ENCODE data around the gene PRKG1. TPM values are rescaled to one million over a fixed set of nuclear protein-coding genes. Genes with fewer than 3 reads are reported as not detected.
"Not testable (repeated sequence)": the region's sequence is repeated elsewhere in the genome, so short reads cannot be mapped to it uniquely, and the experiment has no call there.

Gene PRKG1
- total RNA-seq, 1 experiment from 2014 or later, result not detected

DNA sequence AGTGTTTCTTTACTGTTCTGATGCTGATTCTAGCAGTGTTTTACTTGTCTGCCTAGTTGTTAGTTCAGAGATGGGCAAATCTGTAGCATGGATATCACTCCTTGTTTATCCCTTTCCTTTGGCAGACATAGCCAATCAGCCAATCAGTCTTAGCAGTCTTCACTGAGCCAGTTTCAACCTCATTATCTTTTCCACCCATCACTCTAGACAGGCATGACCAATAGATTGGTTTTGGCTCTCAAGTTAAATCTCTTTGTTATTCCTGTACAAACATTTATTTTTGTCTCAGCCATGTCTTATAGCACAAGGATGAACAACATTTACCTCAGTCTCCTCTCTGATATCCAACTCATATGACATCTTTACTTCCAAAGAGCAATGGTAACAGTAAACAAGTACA is 109.5 kb downstream of the PRKG1 start:
- no peaks in the 10 kb centered on the region for H3K36me3 ChIP-seq
- no peaks in the 10 kb centered on the region for H3K4me1 ChIP-seq (replicated peaks)
- H3K4me3 ChIP-seq, result no peak overlapping the region
- DNase-seq (ENCODE audit: low read depth in 1 of 2, low spot score in 2 of 2), result no peak
- H3K9me3 ChIP-seq (replicated peaks), result no peaks in the 10 kb centered on the region
- no peaks in the 10 kb centered on the region for H3K27me3 ChIP-seq (replicated peaks)
- H3K27ac ChIP-seq, result no peak overlapping the region

DNA sequence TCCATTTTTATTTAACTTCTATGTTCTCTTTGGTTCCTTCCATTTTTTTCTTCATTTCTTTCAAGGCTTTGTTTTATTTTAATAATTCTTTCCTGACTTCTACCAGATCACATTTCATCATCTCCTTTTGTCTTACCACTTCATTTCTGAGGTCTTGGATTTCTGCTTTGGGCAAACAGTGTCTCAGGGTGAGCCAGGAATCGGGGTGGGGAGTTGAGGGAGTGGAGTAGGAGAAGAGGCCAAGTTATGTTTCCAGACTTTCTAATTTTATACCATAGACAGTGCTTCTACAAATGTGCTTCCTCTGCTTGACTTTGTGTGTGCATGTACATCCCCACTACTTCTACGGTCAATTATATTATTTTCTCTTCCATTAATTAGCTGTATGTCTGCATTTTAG is 112.1 kb downstream of the PRKG1 start:
- no peaks in the 10 kb centered on the region for H3K4me1 ChIP-seq (replicated peaks)
- no peak for DNase-seq (ENCODE audit: low read depth in 1 of 2, low spot score in 2 of 2)

DNA sequence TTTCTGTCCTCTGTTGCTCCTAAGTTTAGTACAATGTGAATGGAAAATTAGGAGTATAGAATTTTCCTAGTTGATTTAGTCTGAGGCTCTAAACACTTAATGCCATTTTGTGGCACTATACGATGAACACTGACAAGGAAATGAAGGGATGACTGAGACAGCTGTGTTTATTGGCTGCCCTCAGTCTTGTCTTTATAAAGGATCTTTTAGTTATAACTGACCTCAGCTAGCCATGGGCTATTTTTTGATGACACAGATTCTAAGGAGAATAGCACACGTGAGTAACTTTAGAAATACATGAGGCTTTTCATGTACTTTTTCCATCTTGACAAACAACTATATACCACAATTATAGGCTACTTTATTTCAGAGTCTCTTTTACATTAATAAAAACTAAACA is 113.7 kb downstream of the PRKG1 start:
- Histone ChIP-seq H3K9me3 (replicated peaks) (no peaks in the 10 kb centered on the region), H3K36me3 (no peaks in the 10 kb centered on the region), H3K27me3 (replicated peaks) (no peaks in the 10 kb centered on the region), H3K27ac (no peak overlapping the region), H3K4me1 (replicated peaks) (no peaks in the 10 kb centered on the region), H3K4me3 (no peak overlapping the region)
- no peak for DNase-seq (ENCODE audit: low read depth in 1 of 2, low spot score in 2 of 2)

More for the DNA sequence above, 112.1 kb downstream of the PRKG1 start:
- no peak overlapping the region for H3K27ac ChIP-seq
- H3K36me3 ChIP-seq, result no peaks in the 10 kb centered on the region
- no peaks in the 10 kb centered on the region for H3K27me3 ChIP-seq (replicated peaks)
- no peak overlapping the region for H3K4me3 ChIP-seq
- H3K9me3 ChIP-seq (replicated peaks), result no peaks in the 10 kb centered on the region

DNA sequence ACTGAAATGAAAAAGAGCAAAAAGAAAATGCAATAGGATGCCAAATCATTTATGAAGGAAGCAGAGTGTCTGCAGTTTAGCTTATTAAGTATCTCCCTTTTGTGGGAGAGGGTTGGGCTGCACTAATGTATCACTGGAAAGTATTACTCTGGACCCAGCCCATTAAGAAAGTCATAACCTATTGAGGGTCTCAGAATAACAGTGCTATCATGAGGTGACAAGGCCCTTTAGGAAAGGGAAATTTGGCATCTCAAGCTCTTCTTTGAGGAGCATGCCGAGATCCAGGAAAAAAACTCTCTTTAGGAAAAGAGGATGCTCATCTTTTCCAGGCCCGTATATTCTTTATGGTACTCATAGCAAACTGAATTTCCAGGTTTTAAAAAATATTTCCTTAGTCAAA is 114.6 kb downstream of the PRKG1 start:
- Histone ChIP-seq H3K9me3 (replicated peaks) (no peaks in the 10 kb centered on the region), H3K27ac (no peak overlapping the region), H3K4me1 (replicated peaks) (no peaks in the 10 kb centered on the region), H3K36me3 (no peaks in the 10 kb centered on the region), H3K4me3 (no peak overlapping the region), H3K27me3 (replicated peaks) (no peaks in the 10 kb centered on the region)
- no peak for DNase-seq (ENCODE audit: low read depth in 1 of 2, low spot score in 2 of 2)

DNA sequence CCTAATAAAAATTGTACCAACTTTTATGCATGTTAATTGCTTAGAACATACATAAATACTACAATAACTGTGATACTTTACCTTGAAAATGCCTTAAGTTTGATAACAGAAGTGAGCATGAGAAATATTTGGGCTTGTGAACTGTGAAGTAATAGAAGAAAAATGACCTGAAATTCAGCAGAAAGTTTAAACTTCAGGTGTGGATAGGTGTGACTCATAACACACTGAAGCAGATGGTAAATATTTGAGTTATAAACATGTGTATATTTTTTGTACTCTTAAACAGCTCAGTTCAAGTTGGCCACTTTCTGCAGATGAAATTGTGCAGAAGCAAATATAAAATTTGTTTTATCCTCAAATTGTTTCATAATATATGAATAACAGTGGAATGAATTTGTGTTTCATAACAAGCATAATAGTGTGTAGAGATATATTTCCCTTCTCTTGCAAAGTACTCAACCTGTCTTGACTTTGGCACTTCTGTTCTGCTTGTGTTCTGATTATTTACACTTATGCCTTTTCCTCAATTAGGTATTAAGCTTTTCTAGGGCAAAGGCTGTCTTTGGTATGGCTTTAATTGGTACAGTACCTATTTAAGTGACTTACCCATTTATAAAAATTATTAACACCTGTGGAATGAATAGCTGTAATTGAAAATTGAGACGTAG is 122.4 kb downstream of the PRKG1 start:
- no peak overlapping the region for H3K4me3 ChIP-seq
- DNase-seq (ENCODE audit: low read depth in 1 of 2, low spot score in 2 of 2), result no peak
- no peaks in the 10 kb centered on the region for H3K36me3 ChIP-seq
- no peaks in the 10 kb centered on the region for H3K4me1 ChIP-seq (replicated peaks)
- H3K9me3 ChIP-seq (replicated peaks), result no peaks in the 10 kb centered on the region
- 0 out of 2 replicates have a peak, but pooled peaks cover 7% of the 10 kb centered on the region for H3K27me3 ChIP-seq (replicated peaks)
- no peak overlapping the region for H3K27ac ChIP-seq

DNA sequence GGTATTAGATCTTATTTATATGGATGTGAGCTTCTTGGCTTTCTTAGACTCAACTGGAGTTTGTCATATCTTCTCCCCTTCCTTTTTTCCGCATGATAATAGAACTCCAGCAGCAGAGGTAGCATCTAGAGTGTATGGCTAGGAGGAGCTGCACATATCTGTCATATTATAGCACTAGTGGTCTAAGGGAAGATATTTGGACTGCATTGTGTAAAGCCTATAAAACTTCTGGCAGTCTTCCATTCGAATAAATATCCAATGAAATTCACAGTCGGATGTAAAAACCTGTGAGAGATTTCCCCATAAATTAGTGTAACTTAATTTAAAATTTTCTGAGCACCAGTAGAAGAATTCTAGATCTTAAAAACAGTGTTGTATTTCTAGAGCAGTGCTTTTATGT is 123.9 kb downstream of the PRKG1 start:
- Histone ChIP-seq H3K9me3 (replicated peaks) (no peaks in the 10 kb centered on the region), H3K36me3 (no peaks in the 10 kb centered on the region), H3K4me1 (replicated peaks) (no peaks in the 10 kb centered on the region), H3K27me3 (replicated peaks) (0 out of 2 replicates have a peak, but pooled peaks cover 7% of the 10 kb centered on the region), H3K4me3 (no peak overlapping the region), H3K27ac (no peak overlapping the region)
- DNase-seq (ENCODE audit: low read depth in 1 of 2, low spot score in 2 of 2), result no peak

DNA sequence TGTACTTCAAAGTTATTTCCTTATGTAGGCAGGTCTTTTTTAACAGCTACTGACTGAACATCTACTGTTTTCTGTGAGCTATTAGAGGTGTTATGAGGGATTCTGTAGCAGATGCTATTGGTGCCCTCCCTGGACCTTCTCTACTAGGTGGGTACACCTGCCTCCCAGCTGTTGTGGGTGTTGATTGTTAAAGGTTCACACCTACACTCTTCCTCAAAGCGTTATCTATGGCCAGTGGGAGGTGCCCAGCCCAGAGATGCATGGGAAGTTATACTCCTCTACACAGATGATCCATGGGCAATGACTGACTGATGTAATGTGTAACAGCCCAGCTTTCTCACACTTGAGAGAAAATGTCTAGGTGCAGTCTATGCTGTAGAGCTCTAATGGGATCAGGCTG is 127.7 kb downstream of the PRKG1 start:
- 0 out of 2 replicates have a peak, but pooled peaks cover 7% of the 10 kb centered on the region for H3K27me3 ChIP-seq (replicated peaks)
- no peak for DNase-seq (ENCODE audit: low read depth in 1 of 2, low spot score in 2 of 2)

DNA sequence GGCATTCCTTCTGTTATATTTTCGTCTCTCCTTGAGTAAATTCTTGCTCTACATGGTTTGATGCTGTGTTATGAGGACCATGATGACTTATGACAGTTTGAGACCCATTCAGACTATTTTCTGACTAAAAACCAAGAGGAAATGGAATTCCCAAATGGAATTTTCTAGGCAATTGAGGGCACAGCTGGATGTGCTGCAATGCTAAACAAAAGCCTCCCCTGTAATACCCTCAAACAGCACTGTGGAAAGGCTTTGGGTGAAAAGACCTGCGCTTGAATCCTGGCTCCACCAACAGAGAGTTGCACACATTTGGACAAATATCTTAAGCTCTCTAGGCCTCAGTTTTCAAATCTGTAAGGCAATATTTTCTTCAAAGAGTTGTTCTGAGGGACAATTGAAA is 129.1 kb downstream of the PRKG1 start:
- no peak overlapping the region for H3K4me3 ChIP-seq
- 0 out of 2 replicates have a peak, but pooled peaks cover 7% of the 10 kb centered on the region for H3K27me3 ChIP-seq (replicated peaks)
- no peaks in the 10 kb centered on the region for H3K9me3 ChIP-seq (replicated peaks)
- H3K36me3 ChIP-seq, result no peaks in the 10 kb centered on the region
- DNase-seq (ENCODE audit: low read depth in 1 of 2, low spot score in 2 of 2), result no peak
- no peak overlapping the region for H3K27ac ChIP-seq
- no peaks in the 10 kb centered on the region for H3K4me1 ChIP-seq (replicated peaks)

More for the DNA sequence above, 127.7 kb downstream of the PRKG1 start:
- Histone ChIP-seq H3K36me3 (no peaks in the 10 kb centered on the region), H3K4me3 (no peak overlapping the region), H3K9me3 (replicated peaks) (no peaks in the 10 kb centered on the region), H3K4me1 (replicated peaks) (no peaks in the 10 kb centered on the region), H3K27ac (no peak overlapping the region)

- no peaks in the 10 kb centered on the region for H3K9me3 ChIP-seq (replicated peaks)
- H3K27me3 ChIP-seq (replicated peaks), result 0 out of 2 replicates have a peak, but pooled peaks cover 3% of the 10 kb centered on the region
- DNase-seq (ENCODE audit: low read depth in 1 of 2, low spot score in 2 of 2), result no peak
- no peaks in the 10 kb centered on the region for H3K36me3 ChIP-seq
- H3K4me3 ChIP-seq, result no peak overlapping the region
- no peaks in the 10 kb centered on the region for H3K4me1 ChIP-seq (replicated peaks)
- no peak overlapping the region for H3K27ac ChIP-seq
These were observed 129.8 kb downstream of the PRKG1 start for GRCh38 chr10:51204066-51204465.

DNA sequence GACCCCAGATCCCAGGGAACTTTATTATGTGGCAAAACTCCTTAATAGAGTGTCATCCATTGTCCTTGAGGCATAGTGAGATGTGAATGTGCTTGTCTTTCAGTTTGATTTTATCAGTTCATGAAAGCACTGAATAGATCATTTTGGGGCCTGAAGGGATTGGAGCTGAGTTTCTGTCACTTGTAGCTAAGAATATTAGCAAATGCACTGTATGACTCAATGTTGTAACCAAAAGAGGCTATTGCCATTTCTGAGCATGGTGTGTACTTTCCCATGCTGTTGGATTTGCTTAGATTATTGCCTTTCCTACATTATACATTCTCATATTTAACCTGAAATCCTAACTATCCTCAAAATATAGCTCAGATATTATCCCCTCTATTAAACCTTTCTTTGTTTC is 130.4 kb downstream of the PRKG1 start:
- no peak overlapping the region for H3K27ac ChIP-seq
- no peaks in the 10 kb centered on the region for H3K9me3 ChIP-seq (replicated peaks)
- H3K4me1 ChIP-seq (replicated peaks), result no peaks in the 10 kb centered on the region
- H3K4me3 ChIP-seq, result no peak overlapping the region
- H3K36me3 ChIP-seq, result no peaks in the 10 kb centered on the region
- no peaks in the 10 kb centered on the region for H3K27me3 ChIP-seq (replicated peaks)
- DNase-seq (ENCODE audit: low read depth in 1 of 2, low spot score in 2 of 2), result no peak

DNA sequence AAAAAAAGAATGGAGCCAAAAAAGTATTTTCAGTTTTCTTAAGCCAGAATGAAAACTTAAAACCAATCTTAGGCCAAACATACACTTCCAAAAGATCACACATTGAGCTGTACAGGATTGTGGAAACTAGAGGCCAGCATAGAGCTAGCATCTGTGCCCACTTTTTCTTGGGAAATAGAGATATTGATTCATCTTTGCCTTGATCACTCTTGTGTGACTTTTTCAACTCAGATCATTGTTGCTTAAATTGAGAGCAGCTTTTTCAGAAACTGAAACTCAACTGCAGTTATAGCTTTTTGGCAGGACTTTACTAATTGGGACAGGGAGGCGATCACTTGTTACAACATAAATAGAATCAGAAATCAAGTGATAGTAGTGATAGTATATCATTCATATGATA is 132.2 kb downstream of the PRKG1 start:
- H3K4me3 ChIP-seq, result no peak overlapping the region

DNA sequence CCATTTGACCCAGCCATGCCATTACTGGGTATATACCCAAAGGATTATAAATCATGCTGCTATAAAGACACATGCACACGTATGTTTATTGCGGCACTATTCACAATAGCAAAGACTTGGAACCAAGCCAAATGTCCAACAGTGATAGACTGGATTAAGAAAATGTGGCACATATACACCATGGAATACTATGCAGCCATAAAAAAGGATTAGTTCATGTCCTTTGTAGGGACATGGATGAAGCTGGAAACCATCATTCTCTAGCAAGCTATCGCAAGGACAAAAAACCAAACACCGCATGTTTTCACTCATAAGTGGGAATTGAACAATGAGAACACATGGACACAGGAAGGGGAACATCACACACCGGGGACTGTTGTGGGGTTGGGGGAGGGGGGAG is 138.7 kb downstream of the PRKG1 start:
- not testable (repeated sequence) for H3K4me1 ChIP-seq (replicated peaks); H3K9me3 ChIP-seq (replicated peaks); DNase-seq (ENCODE audit: low read depth in 1 of 2, low spot score in 2 of 2); H3K36me3 ChIP-seq; H3K4me3 ChIP-seq; H3K27ac ChIP-seq; H3K27me3 ChIP-seq (replicated peaks)

More for the DNA sequence above, 132.2 kb downstream of the PRKG1 start:
- H3K27me3 ChIP-seq (replicated peaks), result no peaks in the 10 kb centered on the region
- H3K9me3 ChIP-seq (replicated peaks), result no peaks in the 10 kb centered on the region
- H3K27ac ChIP-seq, result no peak overlapping the region
- no peak for DNase-seq (ENCODE audit: low read depth in 1 of 2, low spot score in 2 of 2)
- no peaks in the 10 kb centered on the region for H3K36me3 ChIP-seq
- H3K4me1 ChIP-seq (replicated peaks), result no peaks in the 10 kb centered on the region

DNA sequence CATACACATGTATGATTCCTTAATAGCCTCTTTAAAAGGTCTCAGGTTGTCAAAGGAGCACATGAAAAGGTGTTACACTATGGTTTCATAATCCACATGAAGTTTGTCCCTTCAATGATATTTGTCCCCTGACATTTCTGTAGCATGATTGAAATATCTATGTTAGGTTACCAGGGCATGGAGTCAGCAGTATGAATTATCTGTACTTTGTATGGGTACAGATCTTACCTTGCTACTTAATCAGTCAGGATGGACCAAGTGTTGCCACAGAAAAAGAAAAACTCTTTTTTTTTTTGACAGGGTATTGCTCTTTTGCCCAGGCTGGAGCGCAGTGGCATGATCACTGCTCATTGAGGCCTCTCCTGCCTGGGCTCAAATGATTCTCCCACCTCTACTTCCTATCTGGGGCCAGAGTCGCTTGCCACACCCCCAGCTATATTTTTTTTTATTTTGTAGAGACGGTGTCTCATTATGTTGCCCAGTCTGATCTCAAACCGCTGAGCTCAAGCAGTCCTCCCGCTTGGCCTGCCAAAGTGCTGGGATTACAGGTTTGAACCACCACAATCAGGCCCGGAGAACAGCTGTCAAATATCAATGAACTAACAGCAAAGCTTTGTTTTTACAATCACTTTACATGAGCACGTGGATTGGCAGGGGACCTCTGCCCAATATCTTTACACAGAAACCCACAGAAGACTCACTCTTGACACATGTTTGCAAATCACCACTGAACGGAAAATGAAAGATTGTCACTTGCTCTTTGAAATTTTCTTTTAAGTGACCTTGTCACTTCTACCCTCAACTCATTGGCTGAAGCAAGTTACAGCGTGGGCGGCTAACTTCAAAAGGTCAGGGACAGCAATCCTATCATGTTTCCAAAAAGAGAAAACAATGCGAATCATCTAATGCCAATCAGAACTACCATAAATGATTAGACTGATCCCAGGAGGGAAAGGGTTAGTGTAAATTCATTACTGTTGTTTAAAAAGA is 140.2 kb downstream of the PRKG1 start:
- no peaks in the 10 kb centered on the region for H3K4me1 ChIP-seq (replicated peaks)
- no peaks in the 10 kb centered on the region for H3K27me3 ChIP-seq (replicated peaks)
- no peak overlapping the region for H3K4me3 ChIP-seq
- no peak for DNase-seq (ENCODE audit: low read depth in 1 of 2, low spot score in 2 of 2)
- no peaks in the 10 kb centered on the region for H3K36me3 ChIP-seq
- no peaks in the 10 kb centered on the region for H3K9me3 ChIP-seq (replicated peaks)
- H3K27ac ChIP-seq, result no peak overlapping the region
